ENCODE data around the gene RRAGD.
A peak's percentile ranks its signal among the peaks of the same experiment; 100 is the strongest.

Gene RRAGD

GRCh38 chr6:89346433-89346832, 65.6 kb downstream of the RRAGD start:
- TF ChIP-seq ZFX (IDR thresholded peaks at IDR 0.05; ENCODE audit: borderline replicate concordance), result no peak
- TF ChIP-seq, protein P1, sequence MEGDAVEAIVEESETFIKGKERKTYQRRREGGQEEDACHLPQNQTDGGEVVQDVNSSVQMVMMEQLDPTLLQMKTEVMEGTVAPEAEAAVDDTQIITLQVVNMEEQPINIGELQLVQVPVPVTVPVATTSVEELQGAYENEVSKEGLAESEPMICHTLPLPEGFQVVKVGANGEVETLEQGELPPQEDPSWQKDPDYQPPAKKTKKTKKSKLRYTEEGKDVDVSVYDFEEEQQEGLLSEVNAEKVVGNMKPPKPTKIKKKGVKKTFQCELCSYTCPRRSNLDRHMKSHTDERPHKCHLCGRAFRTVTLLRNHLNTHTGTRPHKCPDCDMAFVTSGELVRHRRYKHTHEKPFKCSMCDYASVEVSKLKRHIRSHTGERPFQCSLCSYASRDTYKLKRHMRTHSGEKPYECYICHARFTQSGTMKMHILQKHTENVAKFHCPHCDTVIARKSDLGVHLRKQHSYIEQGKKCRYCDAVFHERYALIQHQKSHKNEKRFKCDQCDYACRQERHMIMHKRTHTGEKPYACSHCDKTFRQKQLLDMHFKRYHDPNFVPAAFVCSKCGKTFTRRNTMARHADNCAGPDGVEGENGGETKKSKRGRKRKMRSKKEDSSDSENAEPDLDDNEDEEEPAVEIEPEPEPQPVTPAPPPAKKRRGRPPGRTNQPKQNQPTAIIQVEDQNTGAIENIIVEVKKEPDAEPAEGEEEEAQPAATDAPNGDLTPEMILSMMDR (IDR thresholded peaks at IDR 0.05), result no peak
- no peak overlapping the region for H3K27ac ChIP-seq

- no peak overlapping the region for H3K27ac ChIP-seq
- TF ChIP-seq, protein P1 (IDR thresholded peaks at IDR 0.05), result no peak
- TF ChIP-seq ZFX (IDR thresholded peaks at IDR 0.05; ENCODE audit: borderline replicate concordance), result no peak
Observed at GRCh38 chr6:89339565-89339964, 72.5 kb downstream of the RRAGD start.

- no peak for TF ChIP-seq ZFX (IDR thresholded peaks at IDR 0.05; ENCODE audit: borderline replicate concordance)
- TF ChIP-seq, protein P1 (IDR thresholded peaks at IDR 0.05), result no peak
- H3K27ac ChIP-seq, result peak overlapping the region; percentile 40
Observed at GRCh38 chr6:89335164-89335563, 76.9 kb downstream of the RRAGD start.

DNA sequence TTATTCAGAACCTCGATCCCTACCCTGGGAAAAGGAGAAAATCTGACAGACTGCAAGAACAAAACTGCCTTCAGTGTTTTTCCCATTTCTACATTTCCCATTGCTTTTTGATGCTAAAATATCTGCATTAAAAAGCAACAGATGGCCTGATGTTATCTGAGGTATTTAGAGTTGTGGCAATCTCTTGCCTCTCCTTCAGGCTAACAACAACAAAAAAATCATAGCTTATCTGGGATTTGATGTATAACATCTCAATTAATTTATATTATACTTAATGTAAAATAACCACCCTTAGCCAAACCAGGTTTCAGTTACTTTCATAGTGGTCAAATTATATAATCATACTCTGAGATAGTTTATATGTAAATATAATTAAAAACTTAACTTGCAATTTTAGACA, 81.2 kb downstream of the RRAGD start:
- no peak overlapping the region for H3K27ac ChIP-seq
- TF ChIP-seq, protein P1 (IDR thresholded peaks at IDR 0.05), result no peak
- TF ChIP-seq ZFX (IDR thresholded peaks at IDR 0.05; ENCODE audit: borderline replicate concordance), result no peak

- TF ChIP-seq, protein P1 (IDR thresholded peaks at IDR 0.05), result no peak
- no peak for TF ChIP-seq ZFX (IDR thresholded peaks at IDR 0.05; ENCODE audit: borderline replicate concordance)
- H3K27ac ChIP-seq, result no peak overlapping the region
Observed at GRCh38 chr6:89328976-89329375, 83.1 kb downstream of the RRAGD start.

- H3K27ac ChIP-seq, result no peak overlapping the region
- TF ChIP-seq, protein P1 (IDR thresholded peaks at IDR 0.05), result no peak
- no peak for TF ChIP-seq ZFX (IDR thresholded peaks at IDR 0.05; ENCODE audit: borderline replicate concordance)
Observed at GRCh38 chr6:89324304-89324703, 87.8 kb downstream of the RRAGD start.

- TF ChIP-seq, protein P1 (IDR thresholded peaks at IDR 0.05), result no peak
- TF ChIP-seq ZFX (IDR thresholded peaks at IDR 0.05; ENCODE audit: borderline replicate concordance), result no peak
Observed at GRCh38 chr6:89323511-89323971, 88.5 kb downstream of the RRAGD start.

More at GRCh38 chr6:89323511-89323971, 88.5 kb downstream of the RRAGD start:
- no peak overlapping the region for H3K27ac ChIP-seq
